Kidney epithelial cell (primary cell): ENCODE measurements around the gene SCLT1. TPM values are rescaled to one million over a fixed set of nuclear protein-coding genes. Genes with fewer than 3 reads are reported as not detected.

Source experiments
- DNase-seq: peaks from one replicate; pipeline ENCODE4 v3.0.0-alpha.2; 2010; ENCODE audit warnings: low read depth
- H3K27me3 ChIP-seq: 2 replicates; pipeline ENCODE4 v1.6.0; 2011; ENCODE audit warnings: low read length; ENCODE audit not compliant: control insufficient read depth, insufficient read depth
- H3K36me3 ChIP-seq: 2 replicates; pipeline ENCODE4 v1.5.1; 2011; ENCODE audit warnings: low read length; ENCODE audit not compliant: control insufficient read depth, insufficient read depth
- H3K4me3 ChIP-seq: 2 replicates; pipeline ENCODE4 v1.5.1; 2011; ENCODE audit warnings: low read depth, mild to moderate bottlenecking, control low read depth, low read length
- CTCF ChIP-seq: IDR thresholded peaks from 2 replicates; pipeline ENCODE4 v1.5.1; 2011; ENCODE audit warnings: mild to moderate bottlenecking, moderate library complexity, low read length, control low read depth, inconsistent platforms; ENCODE audit not compliant: insufficient read depth, poor library complexity, severe bottlenecking
- total RNA-seq: library from RNA; depleted of rRNA; stranded (reverse); fragments of >200 nt; gene quantifications from 2 replicates; pipeline ENCODE4 v1.2.3, GENCODE V29; 2015

Gene SCLT1
- total RNA-seq, 1 donor from 2014 or later: 6.5 TPM

GRCh38 chr4:128951316-128951715 is 142.0 kb downstream of the SCLT1 start:
- TF ChIP-seq CTCF: no peak
- H3K36me3 ChIP-seq: no peaks in the 10 kb centered on the region
- DNase-seq: no peak
- H3K27me3 ChIP-seq: no peaks in the 10 kb centered on the region
- no peak overlapping the region for H3K4me3 ChIP-seq

GRCh38 chr4:128950796-128951195 is 142.5 kb downstream of the SCLT1 start:
- no peak overlapping the region for H3K4me3 ChIP-seq
- no peaks in the 10 kb centered on the region for H3K27me3 ChIP-seq
- no peaks in the 10 kb centered on the region for H3K36me3 ChIP-seq
- no peak for DNase-seq
- TF ChIP-seq CTCF: no peak

GRCh38 chr4:128946916-128947315 is 146.4 kb downstream of the SCLT1 start:
- Histone ChIP-seq H3K27me3 (no peaks in the 10 kb centered on the region), H3K36me3 (no peaks in the 10 kb centered on the region), H3K4me3 (no peak overlapping the region)
- no peak for DNase-seq
- no peak for TF ChIP-seq CTCF

GRCh38 chr4:128942607-128943006 is 150.7 kb downstream of the SCLT1 start:
- no peak overlapping the region for H3K4me3 ChIP-seq
- no peaks in the 10 kb centered on the region for H3K27me3 ChIP-seq
- TF ChIP-seq CTCF: no peak
- H3K36me3 ChIP-seq: no peaks in the 10 kb centered on the region
- DNase-seq: no peak

GRCh38 chr4:128940971-128941370 is 152.4 kb downstream of the SCLT1 start:
- DNase-seq: no peak
- H3K27me3 ChIP-seq: no peaks in the 10 kb centered on the region
- H3K4me3 ChIP-seq: no peak overlapping the region
- TF ChIP-seq CTCF: no peak
- no peaks in the 10 kb centered on the region for H3K36me3 ChIP-seq

GRCh38 chr4:128930051-128930450 is 163.3 kb downstream of the SCLT1 start:
- Histone ChIP-seq H3K36me3 (no peaks in the 10 kb centered on the region), H3K4me3 (no peak overlapping the region), H3K27me3 (no peaks in the 10 kb centered on the region)
- no peak for TF ChIP-seq CTCF
- DNase-seq: no peak
